IPS-20b (cell line): ENCODE measurements around the gene CD36.

Source experiments
- H3K27ac ChIP-seq: one replicate; pipeline ENCODE4 v1.5.1; 2013; ENCODE audit warnings: low read length
- H3K27me3 ChIP-seq: 2 replicates; pipeline ENCODE4 v1.6.1; 2013; ENCODE audit warnings: mild to moderate bottlenecking, low read length, inconsistent platforms; ENCODE audit not compliant: insufficient read depth
- H3K36me3 ChIP-seq: 2 replicates; pipeline ENCODE4 v1.6.1; 2013; ENCODE audit warnings: low read depth, mild to moderate bottlenecking, inconsistent platforms, low read length, moderate library complexity; ENCODE audit not compliant: insufficient read depth
- H3K4me1 ChIP-seq: 2 replicates; pipeline ENCODE4 v1.6.1; 2013; ENCODE audit warnings: mild to moderate bottlenecking, control low read depth, inconsistent platforms, low read length, moderate library complexity; ENCODE audit not compliant: insufficient read depth
- H3K4me3 ChIP-seq: 2 replicates; pipeline ENCODE4 v1.5.1; 2013; ENCODE audit warnings: mild to moderate bottlenecking, low read length, inconsistent platforms
- H3K9ac ChIP-seq: 2 replicates; pipeline ENCODE4 v1.6.1; 2013; ENCODE audit warnings: low read depth, mild to moderate bottlenecking, inconsistent platforms, low read length, moderate library complexity
- H3K9me3 ChIP-seq: 2 replicates; pipeline ENCODE4 v1.6.1; 2013; ENCODE audit warnings: mild to moderate bottlenecking, low read depth, low read length, inconsistent platforms; ENCODE audit not compliant: insufficient read depth

CD36 gene

DNA sequence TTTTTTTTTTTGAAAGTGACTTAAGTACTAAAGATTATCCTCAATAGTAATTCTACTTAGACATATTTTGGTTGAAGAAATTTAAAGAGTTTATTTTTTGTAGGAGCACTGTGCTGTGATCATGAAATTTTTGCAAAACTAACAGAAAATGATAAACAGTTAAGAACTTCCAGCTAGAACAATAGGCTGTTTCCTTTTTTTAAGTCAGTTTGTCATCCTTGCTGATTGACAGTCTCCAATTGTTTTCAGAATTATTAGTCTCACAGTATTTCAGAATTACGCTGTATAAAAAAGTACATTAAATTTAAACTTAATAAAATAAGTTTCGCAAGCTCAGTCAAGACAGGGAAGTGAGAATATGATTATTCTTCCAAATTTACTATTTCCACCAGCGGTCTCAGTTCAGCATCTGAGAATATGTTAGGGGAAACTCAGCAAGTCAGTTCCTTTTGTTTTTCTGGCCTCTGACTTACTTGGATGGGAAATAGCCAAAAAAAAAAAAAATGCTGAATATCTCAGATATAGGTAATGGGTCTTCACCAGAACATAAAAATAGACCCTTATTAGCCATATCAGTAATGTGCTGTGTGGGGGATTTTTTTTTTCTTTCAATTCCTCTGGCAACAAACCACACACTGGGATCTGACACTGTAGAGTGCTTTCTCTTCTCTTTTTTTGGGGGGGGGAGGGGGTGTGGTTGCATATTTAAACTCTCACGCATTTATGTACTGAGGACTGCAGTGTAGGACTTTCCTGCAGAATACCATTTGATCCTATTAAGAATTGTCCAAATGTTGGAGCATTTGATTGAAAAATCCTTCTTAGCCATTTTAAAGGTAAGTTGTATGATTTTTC is at the start of gene CD36:
TSS of gene CD36 (plus strand) at position 732 of the 855 bp plus-strand sequence. CDS start 8,099 bp downstream, outside the sequence.
- no peak within 1 kb of the TSS for H3K9ac ChIP-seq

DNA sequence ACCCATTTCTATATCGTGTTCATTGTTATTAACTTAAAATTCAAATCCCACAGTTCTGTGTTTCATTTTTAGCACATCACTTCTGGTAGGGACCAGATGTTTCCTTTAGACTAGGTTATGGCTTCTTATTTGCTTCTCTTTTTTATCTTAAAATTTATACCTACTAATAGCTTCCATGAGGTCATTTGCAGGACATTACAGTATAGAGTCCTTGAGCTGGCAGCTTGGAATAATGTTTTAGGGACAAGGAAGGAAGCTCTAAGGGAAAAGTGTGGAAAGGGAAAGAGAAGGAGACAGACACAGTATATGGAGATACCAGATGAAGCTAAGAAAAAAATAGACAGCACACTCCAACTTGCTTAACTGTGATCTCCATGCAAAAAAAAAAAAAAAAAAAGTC is 48.8 kb upstream of the CD36 start:
- Histone ChIP-seq H3K27ac (no peak overlapping the region), H3K36me3 (no peaks in the 10 kb centered on the region), H3K4me3 (no peak overlapping the region), H3K27me3 (no peaks in the 10 kb centered on the region), H3K9ac (no peak overlapping the region), H3K4me1 (no peaks in the 10 kb centered on the region), H3K9me3 (no peaks in the 10 kb centered on the region)

More for the DNA sequence above, at the start of gene CD36:
- Histone ChIP-seq H3K27me3 (no peaks in the 10 kb centered on the region), H3K36me3 (no peaks in the 10 kb centered on the region), H3K4me3 (no peak within 1 kb of the TSS), H3K4me1 (peaks cover 7% of the 10 kb centered on the region; the same call in 1 of the 2 replicates), H3K27ac (no peak within 1 kb of the TSS), H3K9me3 (no peaks in the 10 kb centered on the region)

DNA sequence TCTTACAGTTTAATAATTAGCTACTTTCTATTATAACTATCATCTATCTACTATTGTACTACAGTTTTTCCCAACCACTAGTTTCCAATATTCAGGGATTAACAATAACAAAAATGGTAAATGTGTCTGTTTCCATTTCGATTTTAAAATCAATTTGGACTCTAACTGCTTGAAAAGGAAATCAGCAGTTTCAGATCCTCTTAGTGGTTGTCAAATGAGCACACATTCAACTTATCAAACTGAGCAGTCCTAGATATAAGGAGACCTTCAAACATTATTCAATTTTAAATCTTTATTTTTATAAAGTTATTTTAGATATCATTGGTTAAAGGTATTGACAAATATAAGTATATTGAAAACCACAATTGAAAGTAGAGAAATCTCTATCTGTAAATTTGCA is 46.8 kb upstream of the CD36 start:
- no peaks in the 10 kb centered on the region for H3K36me3 ChIP-seq
- no peak overlapping the region for H3K4me3 ChIP-seq
- no peaks in the 10 kb centered on the region for H3K27me3 ChIP-seq
- no peak overlapping the region for H3K27ac ChIP-seq
- H3K4me1 ChIP-seq, result no peaks in the 10 kb centered on the region
- no peak overlapping the region for H3K9ac ChIP-seq
- H3K9me3 ChIP-seq, result no peaks in the 10 kb centered on the region

DNA sequence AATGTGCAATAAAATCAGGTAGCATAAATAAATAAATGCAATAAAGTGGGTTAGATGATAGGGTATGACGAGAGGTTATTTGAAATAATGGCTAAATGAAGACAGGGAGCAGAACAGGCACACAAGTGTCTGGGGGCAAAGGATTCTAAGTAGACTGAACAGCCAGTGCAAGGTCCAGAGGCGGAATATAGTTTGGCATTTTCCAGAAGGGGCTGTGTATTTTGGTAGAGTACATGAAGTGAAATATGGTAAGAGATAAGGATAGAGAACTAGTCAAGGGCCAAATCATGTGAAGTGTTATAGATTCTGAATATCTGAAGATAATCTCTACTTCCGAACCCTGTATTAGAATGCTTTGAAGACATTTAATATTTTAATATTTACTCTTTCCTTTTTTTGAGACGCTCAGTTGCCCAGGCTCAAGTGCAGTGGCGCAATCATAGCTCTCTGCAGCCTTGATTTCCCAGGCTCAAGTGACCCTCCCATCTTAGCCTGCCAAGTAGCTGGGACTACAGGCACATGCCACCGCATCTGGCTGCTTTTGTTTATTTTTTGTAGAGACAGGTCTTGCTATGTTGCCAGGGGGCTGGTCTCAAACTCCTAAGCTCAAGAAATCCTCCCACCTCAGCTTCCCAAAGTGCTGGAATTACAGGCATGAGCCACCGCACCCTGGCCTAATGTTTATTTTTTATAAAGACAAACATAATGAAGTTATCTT is 44.4 kb upstream of the CD36 start:
- H3K9ac ChIP-seq, result no peak overlapping the region
- no peaks in the 10 kb centered on the region for H3K4me1 ChIP-seq
- H3K27ac ChIP-seq, result no peak overlapping the region

DNA sequence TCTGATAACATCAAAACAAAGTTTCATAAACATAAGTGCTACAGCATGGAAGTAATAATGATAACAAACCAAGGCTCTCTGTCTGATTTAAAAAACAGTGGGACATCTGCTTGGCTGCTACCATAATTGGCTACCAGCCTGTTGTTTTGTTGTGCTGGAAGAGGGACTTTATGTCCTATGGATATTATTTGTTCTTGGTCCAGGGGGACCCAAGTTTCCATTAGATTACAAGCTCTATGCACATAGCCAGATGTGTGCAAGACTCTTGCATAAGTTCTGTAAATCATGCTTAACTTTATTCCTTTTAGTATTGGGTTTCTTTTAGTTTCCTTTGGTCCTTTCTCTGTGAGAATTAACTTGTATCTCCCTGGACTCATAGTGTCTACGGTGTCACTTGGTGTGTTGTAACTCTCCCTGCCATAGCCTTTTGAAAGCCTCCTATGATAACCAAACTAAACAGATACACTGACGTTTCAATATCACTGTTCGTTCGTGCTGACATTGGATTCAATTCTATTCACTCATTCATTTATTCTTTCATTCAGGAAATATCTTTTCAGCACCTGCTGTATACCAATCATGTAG is 41.4 kb upstream of the CD36 start:
- Histone ChIP-seq H3K9ac (no peak overlapping the region), H3K27me3 (no peaks in the 10 kb centered on the region), H3K27ac (no peak overlapping the region), H3K4me3 (no peak overlapping the region), H3K9me3 (no peaks in the 10 kb centered on the region), H3K36me3 (no peaks in the 10 kb centered on the region), H3K4me1 (no peaks in the 10 kb centered on the region)

More for the DNA sequence above, 44.4 kb upstream of the CD36 start:
- Histone ChIP-seq H3K27me3 (no peaks in the 10 kb centered on the region), H3K9me3 (no peaks in the 10 kb centered on the region), H3K4me3 (no peak overlapping the region), H3K36me3 (no peaks in the 10 kb centered on the region)

DNA sequence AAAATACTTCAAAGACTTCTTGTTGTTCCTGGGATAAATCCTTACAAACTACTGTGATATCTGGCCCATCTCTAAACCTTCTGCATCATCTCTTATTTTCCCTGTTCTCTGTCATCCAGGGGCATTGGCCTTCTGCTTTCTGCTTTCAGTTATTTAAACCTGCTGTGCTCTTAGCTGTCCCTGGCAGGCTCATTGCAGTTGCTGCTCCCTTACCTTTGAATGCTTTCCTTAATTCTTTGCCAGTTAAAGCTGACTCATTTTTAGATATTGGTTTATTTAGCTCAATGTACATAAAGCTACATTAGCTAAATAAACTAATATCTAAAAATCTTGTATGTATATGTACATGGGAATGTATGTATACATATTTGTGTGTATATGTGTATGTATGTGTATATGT is 40.6 kb upstream of the CD36 start:
- no peaks in the 10 kb centered on the region for H3K4me1 ChIP-seq
- H3K9me3 ChIP-seq, result no peaks in the 10 kb centered on the region
- H3K27me3 ChIP-seq, result no peaks in the 10 kb centered on the region
- H3K4me3 ChIP-seq, result no peak overlapping the region
- no peak overlapping the region for H3K9ac ChIP-seq
- H3K36me3 ChIP-seq, result no peaks in the 10 kb centered on the region
- no peak overlapping the region for H3K27ac ChIP-seq

DNA sequence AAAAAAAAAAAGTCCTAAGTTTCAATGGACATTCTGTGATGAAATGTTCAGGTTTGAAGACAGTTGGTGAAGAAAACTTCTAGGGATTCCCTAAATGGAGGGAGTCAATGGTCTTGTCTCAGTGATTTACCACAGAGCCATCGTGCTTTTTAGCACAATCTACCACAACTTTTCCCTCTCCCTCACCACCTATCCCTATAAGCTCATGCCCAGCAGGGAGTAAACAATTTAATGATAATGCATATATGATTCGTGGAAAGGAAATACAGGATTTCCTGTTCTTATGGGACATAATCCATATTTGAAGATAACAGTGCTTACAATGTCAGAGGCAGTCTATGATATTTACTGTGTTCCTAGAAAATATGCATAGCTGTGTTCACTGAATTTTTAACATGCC is 38.4 kb upstream of the CD36 start:
- no peaks in the 10 kb centered on the region for H3K9me3 ChIP-seq
- H3K36me3 ChIP-seq, result no peaks in the 10 kb centered on the region
- H3K4me3 ChIP-seq, result no peak overlapping the region
- no peaks in the 10 kb centered on the region for H3K27me3 ChIP-seq
- H3K9ac ChIP-seq, result no peak overlapping the region
- H3K4me1 ChIP-seq, result no peaks in the 10 kb centered on the region
- H3K27ac ChIP-seq, result no peak overlapping the region

DNA sequence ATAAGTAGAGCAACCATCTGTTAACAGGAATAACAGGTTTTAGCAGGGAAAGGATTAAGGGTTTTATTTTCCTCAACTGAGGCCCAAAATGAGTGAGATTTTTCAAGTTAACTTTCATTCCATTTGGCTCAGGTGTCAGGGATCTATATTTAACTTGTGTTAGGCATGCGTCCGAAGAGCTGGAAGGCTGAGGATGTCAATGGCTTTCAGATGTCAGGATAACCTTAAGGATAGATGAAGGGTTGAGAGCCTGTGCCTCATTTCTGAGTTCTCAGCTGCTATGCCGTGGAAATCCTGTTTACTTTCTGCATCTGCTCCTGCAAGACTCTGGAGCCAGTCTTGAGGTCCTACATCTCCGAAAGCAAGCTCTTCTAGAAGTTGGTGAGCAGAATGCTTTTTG is 36.4 kb upstream of the CD36 start:
- H3K9me3 ChIP-seq, result no peaks in the 10 kb centered on the region
- H3K9ac ChIP-seq, result no peak overlapping the region
- no peaks in the 10 kb centered on the region for H3K27me3 ChIP-seq

DNA sequence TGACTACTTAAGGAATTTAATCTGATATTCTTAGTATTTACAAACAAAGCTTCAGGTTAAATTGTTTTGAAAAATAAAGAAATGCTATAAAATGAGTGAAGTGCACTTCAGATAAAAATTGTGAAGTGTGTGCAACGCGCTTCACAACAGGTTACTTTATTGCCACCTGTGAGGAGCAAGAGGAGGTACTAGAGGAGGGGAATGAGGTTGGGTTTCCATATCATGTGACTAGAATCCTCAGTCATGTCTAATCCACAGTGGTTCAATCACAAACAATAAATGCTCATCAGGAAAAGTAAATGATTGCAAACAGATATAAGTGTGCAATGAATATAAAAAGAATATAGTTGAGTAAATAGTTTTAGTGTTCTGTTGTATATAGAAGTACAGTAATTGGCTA is 34.5 kb upstream of the CD36 start:
- Histone ChIP-seq H3K4me3 (no peak overlapping the region), H3K27ac (no peak overlapping the region), H3K36me3 (no peaks in the 10 kb centered on the region), H3K27me3 (no peaks in the 10 kb centered on the region), H3K9ac (no peak overlapping the region), H3K9me3 (no peaks in the 10 kb centered on the region), H3K4me1 (no peaks in the 10 kb centered on the region)

More for the DNA sequence above, 36.4 kb upstream of the CD36 start:
- no peak overlapping the region for H3K27ac ChIP-seq
- no peak overlapping the region for H3K4me3 ChIP-seq
- H3K36me3 ChIP-seq, result no peaks in the 10 kb centered on the region
- H3K4me1 ChIP-seq, result no peaks in the 10 kb centered on the region

DNA sequence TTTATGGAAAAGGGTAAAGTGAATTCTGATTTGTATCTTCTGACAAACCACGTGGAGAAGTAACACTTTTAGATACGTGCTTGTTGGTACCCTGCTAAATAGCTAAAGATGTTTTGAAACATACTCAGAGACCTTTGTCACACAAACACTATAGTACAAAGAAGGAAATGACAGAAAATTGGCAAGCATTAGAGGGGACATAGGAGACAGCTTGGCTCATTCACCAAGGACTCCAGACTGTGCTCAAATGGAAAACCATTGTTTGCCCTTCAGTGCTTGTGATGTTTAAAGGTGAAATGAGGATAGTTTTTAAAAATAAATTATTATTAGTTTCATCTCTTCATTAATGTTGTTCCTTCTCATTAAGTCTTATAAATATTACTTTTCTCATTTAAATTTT is 34.0 kb upstream of the CD36 start:
- no peaks in the 10 kb centered on the region for H3K9me3 ChIP-seq
- no peaks in the 10 kb centered on the region for H3K27me3 ChIP-seq
- H3K4me1 ChIP-seq, result no peaks in the 10 kb centered on the region
- no peak overlapping the region for H3K4me3 ChIP-seq
- no peak overlapping the region for H3K9ac ChIP-seq
- H3K27ac ChIP-seq, result no peak overlapping the region
- no peaks in the 10 kb centered on the region for H3K36me3 ChIP-seq

DNA sequence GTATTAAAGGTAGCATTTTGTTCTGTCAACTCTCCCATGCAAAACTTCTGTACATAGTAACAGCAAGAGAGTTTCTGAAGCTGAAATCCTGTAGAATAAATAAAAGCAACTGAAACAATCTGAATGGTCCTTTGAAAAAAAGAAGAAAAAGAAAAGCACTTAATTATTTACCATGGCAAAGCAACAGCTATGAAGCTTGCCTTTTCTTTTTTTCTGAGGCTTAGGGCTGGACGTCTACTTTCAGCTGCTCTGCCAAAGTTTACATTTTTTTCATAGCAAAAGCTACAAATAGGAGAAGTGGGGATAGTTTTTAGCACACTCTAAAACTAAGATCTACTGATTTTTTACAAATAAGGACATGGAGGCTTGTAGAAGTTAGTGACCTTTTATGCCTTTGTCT is 31.3 kb upstream of the CD36 start:
- H3K36me3 ChIP-seq, result no peaks in the 10 kb centered on the region
- H3K4me1 ChIP-seq, result peaks cover 3% of the 10 kb centered on the region; the same call in 1 of the 2 replicates
- H3K4me3 ChIP-seq, result no peak overlapping the region
- H3K9me3 ChIP-seq, result no peaks in the 10 kb centered on the region
- no peaks in the 10 kb centered on the region for H3K27me3 ChIP-seq
- no peak overlapping the region for H3K9ac ChIP-seq
- no peak overlapping the region for H3K27ac ChIP-seq
